T-helper 1 cell treated with Interleukin-12 subunit alpha and Interleukin-12 subunit beta and Interleukin-4 antibody, amounts not matched to agents 30 μg/mL and 1 μg/mL, for 36 hours (primary cell): ENCODE data around the gene MBD6.

Source experiments
- H3K27ac Mint-ChIP-seq: one replicate; pipeline ENCODE4 v1.8.0; 2021; ENCODE audit warnings: mild to moderate bottlenecking, mixed read lengths
- H3K27me3 Mint-ChIP-seq: one replicate; pipeline ENCODE4 v1.8.0; 2021; ENCODE audit warnings: low read depth, mixed read lengths
- H3K36me3 Mint-ChIP-seq: one replicate; pipeline ENCODE4 v1.8.0; 2021; ENCODE audit warnings: low read depth, mixed read lengths
- H3K4me1 Mint-ChIP-seq: one replicate; pipeline ENCODE4 v1.8.0; 2021; ENCODE audit warnings: low read depth, mixed read lengths
- H3K4me3 Mint-ChIP-seq: one replicate; pipeline ENCODE4 v1.8.0; 2021; ENCODE audit warnings: mild to moderate bottlenecking, moderate library complexity, mixed read lengths
- H3K9me3 Mint-ChIP-seq: one replicate; pipeline ENCODE4 v1.8.0; 2021; ENCODE audit warnings: mixed read lengths

The MBD6 gene

DNA sequence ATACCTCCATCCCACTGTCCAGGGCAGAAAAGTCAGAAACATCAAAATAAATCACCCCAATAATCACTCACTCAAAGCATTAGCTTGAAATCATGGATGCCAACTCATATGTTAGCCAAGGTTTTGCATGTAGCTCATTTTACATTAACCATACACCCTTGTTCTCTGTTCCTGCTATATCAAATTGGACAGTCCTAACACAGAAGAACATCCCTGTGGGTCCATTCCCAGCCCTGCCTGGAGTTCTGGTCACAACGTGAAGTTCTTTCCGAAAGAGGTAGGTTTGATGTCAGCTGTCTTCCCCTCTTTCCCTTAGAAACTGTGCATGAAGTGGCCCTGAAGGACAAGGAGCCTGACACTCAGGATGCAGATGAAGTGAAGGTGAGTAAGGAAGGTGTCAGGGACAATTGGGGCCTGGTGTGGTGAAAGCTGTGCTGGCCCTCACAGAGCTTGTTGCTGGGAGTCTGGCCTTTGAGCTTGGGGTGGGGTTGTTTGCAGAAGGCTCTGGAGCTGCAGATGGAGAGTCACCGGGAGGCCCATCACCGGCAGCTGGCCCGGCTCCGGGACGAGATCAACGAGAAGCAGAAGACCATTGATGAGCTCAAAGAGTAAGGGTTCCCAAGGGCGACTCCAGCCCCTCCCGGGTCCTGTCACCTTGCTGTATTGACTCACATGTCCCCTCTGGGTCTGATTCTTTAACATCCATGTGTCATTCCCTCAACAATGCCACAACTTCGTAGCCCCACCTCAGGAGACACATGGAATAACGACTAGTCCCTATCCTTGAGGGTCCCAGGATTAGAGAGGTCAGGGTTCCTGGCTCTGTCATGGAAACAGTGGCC, 53.4 kb downstream of the MBD6 start:
- H3K4me3 Mint-ChIP-seq: no peak overlapping the region
- no peaks in the 10 kb centered on the region for H3K9me3 Mint-ChIP-seq
- H3K36me3 Mint-ChIP-seq: no peaks in the 10 kb centered on the region
- no peaks in the 10 kb centered on the region for H3K27me3 Mint-ChIP-seq
- H3K27ac Mint-ChIP-seq: no peak overlapping the region
- no peaks in the 10 kb centered on the region for H3K4me1 Mint-ChIP-seq

DNA sequence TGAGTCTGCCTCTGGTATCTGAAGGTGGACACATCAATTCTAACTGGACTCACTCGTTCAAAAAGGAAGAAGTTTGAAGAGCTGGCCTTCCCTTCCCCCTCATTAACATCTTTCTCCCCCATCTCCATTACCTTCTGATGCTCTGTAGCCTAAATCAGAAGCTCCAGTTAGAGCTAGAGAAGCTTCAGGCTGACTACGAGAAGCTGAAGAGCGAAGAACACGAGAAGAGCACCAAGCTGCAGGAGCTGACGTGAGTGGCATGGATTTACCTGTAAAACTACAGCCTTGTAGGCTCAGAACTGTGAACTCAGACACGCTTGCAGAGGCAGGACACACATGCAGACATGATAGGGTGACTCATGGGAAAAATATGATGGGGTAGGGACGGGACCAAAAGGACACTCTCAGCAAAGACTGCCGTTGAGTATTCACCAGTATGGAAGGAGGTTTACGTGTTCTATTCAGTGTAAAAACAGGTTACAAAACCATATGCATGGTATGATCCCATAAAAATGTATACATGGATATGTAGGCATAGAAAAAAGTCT, 54.1 kb downstream of the MBD6 start:
- H3K4me3 Mint-ChIP-seq: no peak overlapping the region
- no peaks in the 10 kb centered on the region for H3K4me1 Mint-ChIP-seq
- no peaks in the 10 kb centered on the region for H3K36me3 Mint-ChIP-seq
- H3K27ac Mint-ChIP-seq: no peak overlapping the region
- no peaks in the 10 kb centered on the region for H3K9me3 Mint-ChIP-seq
- no peaks in the 10 kb centered on the region for H3K27me3 Mint-ChIP-seq

DNA sequence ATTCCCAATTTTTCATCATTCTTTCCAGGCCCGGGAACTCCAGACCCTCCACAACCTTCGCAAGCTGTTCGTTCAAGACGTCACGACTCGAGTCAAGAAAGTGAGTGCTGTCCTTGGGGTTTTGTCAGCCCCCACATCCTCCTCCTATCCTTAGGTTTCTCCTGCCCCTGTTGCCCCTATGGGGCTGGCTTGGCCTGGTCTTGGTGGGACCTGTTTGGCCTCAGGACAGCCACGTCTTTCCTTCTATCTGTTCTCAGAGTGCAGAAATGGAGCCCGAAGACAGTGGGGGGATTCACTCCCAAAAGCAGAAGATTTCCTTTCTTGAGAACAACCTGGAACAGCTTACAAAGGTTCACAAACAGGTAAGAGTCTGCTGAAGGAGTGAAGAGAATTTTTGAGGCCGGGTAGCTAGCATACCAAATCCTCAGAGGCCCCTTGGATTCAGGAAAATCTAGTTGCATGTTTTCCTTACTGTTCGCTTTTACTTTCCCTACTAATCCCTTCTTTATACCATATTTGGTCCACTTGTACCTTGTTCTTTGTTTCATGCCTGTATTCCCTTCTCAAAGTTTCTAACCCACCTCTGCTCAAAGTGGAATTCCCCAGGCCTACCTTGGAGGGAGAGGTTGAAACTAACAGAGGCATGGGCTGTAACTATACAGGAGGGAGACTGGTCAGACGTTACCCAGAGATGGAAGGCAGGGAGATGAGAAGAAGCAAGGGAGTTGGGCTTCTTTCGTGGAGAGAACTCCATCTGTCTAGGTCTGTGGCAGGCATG, 55.5 kb downstream of the MBD6 start:
- peaks cover 1% of the 10 kb centered on the region for H3K27me3 Mint-ChIP-seq
- no peaks in the 10 kb centered on the region for H3K36me3 Mint-ChIP-seq
- H3K9me3 Mint-ChIP-seq: no peaks in the 10 kb centered on the region
- peaks cover under 1% of the 10 kb centered on the region for H3K4me1 Mint-ChIP-seq
- H3K4me3 Mint-ChIP-seq: no peak overlapping the region
- H3K27ac Mint-ChIP-seq: no peak overlapping the region

- Mint-ChIP-seq H3K4me1 (peaks cover 4% of the 10 kb centered on the region), H3K27ac (no peak overlapping the region)
Observed at GRCh38 chr12:57579011-57579410, 56.4 kb downstream of the MBD6 start.

More at GRCh38 chr12:57579011-57579410, 56.4 kb downstream of the MBD6 start:
- Mint-ChIP-seq H3K9me3 (no peaks in the 10 kb centered on the region), H3K4me3 (no peak overlapping the region), H3K27me3 (peaks cover 5% of the 10 kb centered on the region), H3K36me3 (no peaks in the 10 kb centered on the region)
